Panc1 (cell line): ENCODE measurements around the gene CD244. TPM values are rescaled to one million over a fixed set of nuclear protein-coding genes. Genes with fewer than 3 reads are reported as not detected.

Experiments used
- ATAC-seq: fragments of 200-7000 bp; cut with Tn5 transposase; 2 replicates; pipeline ENCODE4 v1.9.1; 2020; ENCODE audit warnings: mild to moderate bottlenecking, moderate library complexity
- BruUV-seq: library from RNA; stranded (reverse); fragments of 400-500 nt; replicated peaks from 2 replicates; lab custom pipeline; 2021; lab: Mats Ljungman, UMichigan
- CTCF ChIA-PET: fragments of 300-600 bp; sonication (Branson Sonifier 250); formaldehyde crosslinking; loops from one replicate; lab custom pipeline; 2022; ENCODE audit warnings: antibody characterized with exemption; lab: Charles Lee
- POLR2A ChIA-PET: fragments of 300-600 bp; sonication (Branson Sonifier 250); formaldehyde crosslinking; loops from one replicate; lab custom pipeline; 2022; ENCODE audit warnings: antibody characterized with exemption; lab: Charles Lee
- DNase-seq: peaks from one replicate; pipeline ENCODE4 v3.0.0-alpha.2; 2010; ENCODE audit warnings: low read depth, low spot score
- H3K27ac ChIP-seq: 2 replicates; pipeline ENCODE4 v1.5.1; 2011; ENCODE audit warnings: mild to moderate bottlenecking, low read length, inconsistent platforms
- H3K27me3 ChIP-seq: fragments of 200-500 bp; sonication (Bioruptor generic); 2 replicates; pipeline ENCODE4 v1.6.0; 2014; ENCODE audit warnings: low read length, inconsistent platforms; ENCODE audit not compliant: control insufficient read depth, insufficient read depth
- H3K36me3 ChIP-seq: fragments of 200-500 bp; sonication (Bioruptor generic); 2 replicates; pipeline ENCODE4 v1.5.1; 2014; ENCODE audit warnings: inconsistent platforms, mild to moderate bottlenecking, low read length, moderate library complexity; ENCODE audit not compliant: control insufficient read depth, insufficient read depth
- H3K4me1 ChIP-seq: 2 replicates; pipeline ENCODE4 v1.5.1; 2011; ENCODE audit warnings: inconsistent platforms, mild to moderate bottlenecking, low read length, moderate library complexity; ENCODE audit not compliant: control insufficient read depth, insufficient read depth
- H3K4me3 ChIP-seq, 2 experiments: 2 replicates each; pipeline ENCODE4 v1.5.1; 2011 to 2012; ENCODE audit warnings: low read depth in 2 of 2, low read length in 2 of 2, mild to moderate bottlenecking in 2 of 2, inconsistent platforms in 1 of 2, moderate library complexity in 1 of 2
- H3K9me3 ChIP-seq: fragments of 200-500 bp; sonication (Bioruptor generic); 2 replicates; pipeline ENCODE4 v1.5.1; 2014; ENCODE audit warnings: low read depth, mild to moderate bottlenecking, inconsistent platforms, low read length, moderate library complexity; ENCODE audit not compliant: control insufficient read depth, insufficient read depth
- POLR2AphosphoS5 ChIP-seq: IDR thresholded peaks from 2 replicates; pipeline ENCODE4 v1.6.1; 2012; ENCODE audit warnings: mild to moderate bottlenecking, low read depth, low read length, moderate library complexity
- REST ChIP-seq, 2 experiments: IDR thresholded peaks; 2 replicates each; pipeline ENCODE4 v1.6.1; 2011 to 2012; ENCODE audit warnings: low read depth in 2 of 2, control low read depth in 1 of 2, low read length in 1 of 2, mild to moderate bottlenecking in 1 of 2, moderate library complexity in 1 of 2; ENCODE audit not compliant: insufficient read depth in 1 of 2
- SIN3A ChIP-seq: IDR thresholded peaks from 2 replicates; pipeline ENCODE4 v1.6.1; 2012; ENCODE audit warnings: low read depth, mild to moderate bottlenecking, low read length, moderate library complexity, borderline replicate concordance; ENCODE audit not compliant: insufficient read depth
- TCF7L2 ChIP-seq: IDR thresholded peaks from 2 replicates; pipeline ENCODE4 v1.6.1; 2011; ENCODE audit warnings: mild to moderate bottlenecking, low read depth, low read length, inconsistent platforms
- in situ Hi-C: cut with HindIII; loops from 2 replicates; pipeline ENCODE4 v1.10.0; 2016; ENCODE audit warnings: low sequenced_read_pairs, low pct_unique_long_range_greater_than_20kb
- intact Hi-C: fragments of 100-400 bp; cut with micrococcal nuclease; formaldehyde crosslinking; loops from one replicate; pipeline ENCODE4 v1.10.0; 2022; ENCODE audit not compliant: unreplicated experiment
- total RNA-seq: library from RNA; stranded (reverse); gene quantifications from one replicate; pipeline ENCODE4 v1.2.1, GENCODE V29; 2021; ENCODE audit not compliant: unreplicated experiment
- TF ChIP-seq, protein P1 (sequence below): fragments of 450-650 bp; IDR thresholded peaks from 2 replicates; pipeline ENCODE4 v1.5.1; 2017; ENCODE audit warnings: mild to moderate bottlenecking

CD244 gene
- total RNA-seq, 1 experiment from 2014 or later, result not detected

GRCh38 chr1:160808289-160808688, 54.4 kb downstream of the CD244 start:
- DNase-seq (no peak), ATAC-seq (no peak)
- Histone ChIP-seq H3K27ac (no peak overlapping the region), H3K27me3 (no peaks in the 10 kb centered on the region; the same call in 1 of the 2 replicates), H3K4me1 (no peaks in the 10 kb centered on the region), H3K4me3 (no peak overlapping the region), H3K9me3 (no peaks in the 10 kb centered on the region), H3K36me3 (no peaks in the 10 kb centered on the region)
- intact Hi-C loops (no loop called here), in situ Hi-C loops (no loop called here)
- ChIA-PET CTCF (no interaction called here), POLR2A (no interaction called here)
- BruUV-seq, result no TSS peak
- no peak for TF ChIP-seq POLR2AphosphoS5
- TF ChIP-seq, protein P1, sequence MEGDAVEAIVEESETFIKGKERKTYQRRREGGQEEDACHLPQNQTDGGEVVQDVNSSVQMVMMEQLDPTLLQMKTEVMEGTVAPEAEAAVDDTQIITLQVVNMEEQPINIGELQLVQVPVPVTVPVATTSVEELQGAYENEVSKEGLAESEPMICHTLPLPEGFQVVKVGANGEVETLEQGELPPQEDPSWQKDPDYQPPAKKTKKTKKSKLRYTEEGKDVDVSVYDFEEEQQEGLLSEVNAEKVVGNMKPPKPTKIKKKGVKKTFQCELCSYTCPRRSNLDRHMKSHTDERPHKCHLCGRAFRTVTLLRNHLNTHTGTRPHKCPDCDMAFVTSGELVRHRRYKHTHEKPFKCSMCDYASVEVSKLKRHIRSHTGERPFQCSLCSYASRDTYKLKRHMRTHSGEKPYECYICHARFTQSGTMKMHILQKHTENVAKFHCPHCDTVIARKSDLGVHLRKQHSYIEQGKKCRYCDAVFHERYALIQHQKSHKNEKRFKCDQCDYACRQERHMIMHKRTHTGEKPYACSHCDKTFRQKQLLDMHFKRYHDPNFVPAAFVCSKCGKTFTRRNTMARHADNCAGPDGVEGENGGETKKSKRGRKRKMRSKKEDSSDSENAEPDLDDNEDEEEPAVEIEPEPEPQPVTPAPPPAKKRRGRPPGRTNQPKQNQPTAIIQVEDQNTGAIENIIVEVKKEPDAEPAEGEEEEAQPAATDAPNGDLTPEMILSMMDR, result no peak
- TF ChIP-seq TCF7L2, result no peak
- TF ChIP-seq SIN3A, result no peak
- TF ChIP-seq REST (IDR thresholded peaks at IDR 0.05; ENCODE audit: insufficient read depth in 1 of 2, low read depth in 2 of 2, low read length in 1 of 2), result no peak

DNA sequence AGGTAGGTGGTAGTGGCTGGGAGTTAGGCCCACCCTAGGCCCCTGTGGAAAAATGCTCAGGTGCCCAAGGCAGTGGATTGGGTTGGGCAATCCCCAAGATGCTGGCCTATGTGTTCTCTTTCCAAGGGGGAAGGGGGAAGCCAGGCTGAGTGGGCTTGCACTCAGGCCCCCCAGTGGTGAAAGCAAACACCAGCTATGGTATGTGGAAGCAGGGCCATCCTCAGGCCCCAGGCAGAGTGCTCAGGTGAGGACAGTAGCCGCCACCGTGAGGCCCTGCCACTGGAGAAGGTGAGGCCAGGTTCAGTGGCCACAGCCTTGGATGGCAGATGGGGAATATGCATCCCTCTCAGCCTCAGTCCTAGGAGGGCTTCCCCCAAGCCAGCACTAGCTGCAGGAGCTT, 54.9 kb downstream of the CD244 start:
- Histone ChIP-seq H3K27me3 (no peaks in the 10 kb centered on the region; the same call in 1 of the 2 replicates), H3K36me3 (no peaks in the 10 kb centered on the region), H3K27ac (no peak overlapping the region), H3K4me1 (no peaks in the 10 kb centered on the region), H3K4me3 (no peak overlapping the region), H3K9me3 (no peaks in the 10 kb centered on the region)
- intact Hi-C loops (no loop called here), in situ Hi-C loops (no loop called here)
- ChIA-PET CTCF (interaction anchor here (0.5 kb wide), 1 partner anchor 727 kb away, joined by 3 read pairs; the partner anchor contains the start of gene KCNJ9), POLR2A (no interaction called here)
- ATAC-seq, result no peak
- TF ChIP-seq, protein P1, result no peak
- TF ChIP-seq REST (IDR thresholded peaks at IDR 0.05; ENCODE audit: insufficient read depth in 1 of 2, low read depth in 2 of 2, low read length in 1 of 2) (no peak), TCF7L2 (no peak)
- DNase-seq, result no peak
- BruUV-seq, result no TSS peak
